ENCODE measurements around the gene P2RX3. TPM values are rescaled to one million over a fixed set of nuclear protein-coding genes. Genes with fewer than 3 reads are reported as not detected.

The P2RX3 gene
- total and polyA plus RNA-seq, 2 of the 8 experiments (the other 6 are each of a cell fraction or from before 2014, with no cell fraction given) = 0.45 to 0.47 TPM

DNA sequence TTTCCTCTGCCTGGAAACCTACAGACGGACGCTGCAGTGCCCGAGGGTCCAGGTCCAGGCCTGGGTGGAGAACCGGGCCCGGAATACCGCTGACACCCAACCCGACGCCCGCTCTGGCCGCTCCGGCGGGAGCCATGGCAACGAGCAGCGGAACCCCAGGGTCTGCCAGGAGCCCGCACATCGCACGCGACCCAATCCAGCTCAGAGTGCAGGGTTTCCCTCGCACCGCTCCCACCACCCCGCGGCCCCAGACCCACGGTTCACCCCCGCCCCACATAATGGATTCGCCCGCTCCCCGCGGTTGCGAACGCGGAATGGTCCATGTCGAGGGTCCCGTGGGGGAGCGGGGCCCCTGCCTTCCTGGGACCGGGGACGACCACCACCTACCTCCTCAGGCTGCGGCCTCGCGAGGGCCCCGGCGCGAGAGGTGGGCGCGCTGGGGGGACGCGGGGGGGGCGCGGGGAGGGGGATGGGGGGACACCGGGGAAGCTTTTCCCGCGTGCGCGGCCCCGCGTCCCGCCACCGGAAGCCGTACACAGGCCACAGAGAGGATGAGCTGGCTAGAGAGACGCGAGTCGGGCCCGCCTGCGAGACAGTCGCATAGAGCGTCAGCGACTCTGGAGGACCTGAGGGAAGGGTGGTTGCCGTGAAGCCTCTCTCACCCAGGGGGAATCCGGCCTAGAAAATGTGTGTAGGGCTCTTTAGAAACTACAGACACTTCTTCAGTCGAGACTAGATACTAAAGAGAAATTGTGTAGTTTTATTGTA, 2.6 kb upstream of the P2RX3 start, which contains the start of gene SSRP1:
SSRP1 (minus strand) TSS at position 550 of the 768 bp plus-strand sequence. CDS start 771 bp downstream, outside the sequence.
- no peak within 1 kb of the TSS for H3K14ac ChIP-seq (ENCODE audit: insufficient read length)
- H2BK20ac ChIP-seq (ENCODE audit: low read length) = no peak within 1 kb of the TSS
- H4K91ac ChIP-seq (replicated peaks; ENCODE audit: insufficient read length, low read length) = no peak within 1 kb of the TSS
- H2BK15ac ChIP-seq (ENCODE audit: low read length) = 0 out of 2 replicates have a peak within 1 kb of the TSS, but pooled peaks have one; percentile 5
- no peak within 1 kb of the TSS for H3K23ac ChIP-seq (ENCODE audit: insufficient read length)
- H3K18ac ChIP-seq (ENCODE audit: extremely low read depth, low read length) = peak within 1 kb of the TSS; percentile 63; the same call in 1 of the 2 replicates
- peak within 1 kb of the TSS; percentile 9; the same call in 1 of the 2 replicates for H3K27ac ChIP-seq (ENCODE audit: low read depth, low read length)
- WGBS, 2 experiments (ENCODE audit: extremely low coverage in 1 of 2, insufficient coverage in 1 of 2, insufficient read length in 1 of 2, insufficient replicate concordance in 2 of 2, low coverage in 1 of 2, low lambda C conversion rate in 2 of 2, missing lambda C conversion rate in 1 of 2) = 2% methylated on average over 43 of the region's 69 CpGs; no CpG with 5 or more reads in 1 of the 2 experiments
- H2BK12ac ChIP-seq (ENCODE audit: low read depth, low read length) = no peak within 1 kb of the TSS
- H3K79me2 ChIP-seq (ENCODE audit: control insufficient read depth in 1 of 2, insufficient read depth in 2 of 2, low read length in 2 of 2) = peaks cover 12 to 29% of the 10 kb centered on the region in 2 experiments
- peak within 1 kb of the TSS; percentile 93 for H2AFZ ChIP-seq (ENCODE audit: low read length)
- peaks cover 29 to 40% (median 34%) of the 10 kb centered on the region in 4 experiments for H3K36me3 ChIP-seq (ENCODE audit: control insufficient read depth in 2 of 4, insufficient read depth in 4 of 4, low read length in 3 of 4)
- ChIA-PET POLR2A (ENCODE audit: partially characterized antibody) (interaction anchor here (1.0 to 45.7 kb wide), 9 partner anchors 10 to 311 kb away, joined by 3 to 1279 read pairs (median 3); partner anchors contain the start of gene TNKS1BP1), CTCF (ENCODE audit: partially characterized antibody) (interaction anchor here (1.0 to 2.2 kb wide), 3 partner anchors 10 to 379 kb away, joined by 3 to 6 read pairs (median 4); partner anchors contain the start of gene TNKS1BP1)
- H3K4me3 ChIP-seq (ENCODE audit: extremely low read depth in 1 of 4, insufficient read depth in 2 of 4, low read depth in 3 of 4, low read length in 4 of 4) = peak within 1 kb of the TSS; percentile 71 to 96 (median 81)
- peak in 1 of 2 experiments; percentile 82 for DNase-seq (ENCODE audit: low read depth in 1 of 2, low spot score in 2 of 2)
- peaks cover 0 to 5% (median 2%) of the 10 kb centered on the region in 4 experiments; a peak in 2 of 7 replicates for H3K27me3 ChIP-seq (replicated peaks in 1 of 4; ENCODE audit: control insufficient read depth in 3 of 4, extremely low read depth in 1 of 4, insufficient read depth in 3 of 4, low read length in 3 of 4)
- peak within 1 kb of the TSS; percentile 66; the same call in 1 of the 2 replicates for H2BK5ac ChIP-seq (ENCODE audit: low read depth, low read length)
- no peak within 1 kb of the TSS for H2BK120ac ChIP-seq (replicated peaks; ENCODE audit: low read depth, low read length)
- H4K5ac ChIP-seq (ENCODE audit: insufficient read length, low read depth, low read length) = peak within 1 kb of the TSS; percentile 33
- peaks cover 4% of the 10 kb centered on the region for H3K23me2 ChIP-seq (ENCODE audit: low read depth, low read length)
- no peak within 1 kb of the TSS for H2AK5ac ChIP-seq (ENCODE audit: low read depth, low read length)
- peaks cover 2 to 7% of the 10 kb centered on the region in 2 experiments for H4K20me1 ChIP-seq (replicated peaks in 1 of 2; ENCODE audit: control insufficient read depth in 1 of 2, insufficient read depth in 2 of 2, low read length in 2 of 2)
- peak within 1 kb of the TSS; percentile 80 to 94 for H3K4me2 ChIP-seq (ENCODE audit: insufficient read depth in 1 of 2, low read depth in 2 of 2, low read length in 2 of 2)
- FAIRE-seq = peak; percentile 32
- no peaks in the 10 kb centered on the region for H3K9me3 ChIP-seq (ENCODE audit: insufficient read depth in 2 of 2, low read depth in 1 of 2, low read length in 1 of 2)
- H3K79me1 ChIP-seq (ENCODE audit: low read depth, low read length) = peaks cover 6% of the 10 kb centered on the region
- peaks cover 5 to 8% (median 6%) of the 10 kb centered on the region in 4 experiments; a peak in 6 of 7 replicates for H3K4me1 ChIP-seq (replicated peaks in 1 of 4; ENCODE audit: control insufficient read depth in 3 of 4, insufficient read depth in 4 of 4, low read length in 3 of 4)
- no peak within 1 kb of the TSS for H3K4ac ChIP-seq (replicated peaks; ENCODE audit: insufficient read length, low read depth, low read length)
- peak within 1 kb of the TSS; percentile 35 for H3K56ac ChIP-seq (replicated peaks; ENCODE audit: insufficient read length, low read depth, low read length)
- H4K8ac ChIP-seq (ENCODE audit: extremely low read depth, insufficient read depth, low read length) = no peak within 1 kb of the TSS; the same call in 1 of the 2 replicates
- peak within 1 kb of the TSS; percentile 66 to 93 (median 69) for H3K9ac ChIP-seq (replicated peaks in 1 of 4; ENCODE audit: extremely low read depth in 1 of 4, low read depth in 3 of 4, low read length in 3 of 4)
- TF ChIP-seq, protein P1, sequence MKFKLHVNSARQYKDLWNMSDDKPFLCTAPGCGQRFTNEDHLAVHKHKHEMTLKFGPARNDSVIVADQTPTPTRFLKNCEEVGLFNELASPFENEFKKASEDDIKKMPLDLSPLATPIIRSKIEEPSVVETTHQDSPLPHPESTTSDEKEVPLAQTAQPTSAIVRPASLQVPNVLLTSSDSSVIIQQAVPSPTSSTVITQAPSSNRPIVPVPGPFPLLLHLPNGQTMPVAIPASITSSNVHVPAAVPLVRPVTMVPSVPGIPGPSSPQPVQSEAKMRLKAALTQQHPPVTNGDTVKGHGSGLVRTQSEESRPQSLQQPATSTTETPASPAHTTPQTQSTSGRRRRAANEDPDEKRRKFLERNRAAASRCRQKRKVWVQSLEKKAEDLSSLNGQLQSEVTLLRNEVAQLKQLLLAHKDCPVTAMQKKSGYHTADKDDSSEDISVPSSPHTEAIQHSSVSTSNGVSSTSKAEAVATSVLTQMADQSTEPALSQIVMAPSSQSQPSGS (IDR thresholded peaks at IDR 0.05; ENCODE audit: low read length) = no peak
- TF ChIP-seq YY1 (IDR thresholded peaks at IDR 0.05; ENCODE audit: low read depth, low read length) (no peak), RNF2 (IDR thresholded peaks at IDR 0.05; ENCODE audit: borderline replicate concordance, low read depth, low read length, missing control alignments, poor library complexity, severe bottlenecking) (no peak), TBP (IDR thresholded peaks at IDR 0.05; ENCODE audit: low read depth, low read length) (peak; percentile 74), RBBP5 (IDR thresholded peaks at IDR 0.05; ENCODE audit: borderline replicate concordance, low read depth, low read length) (peak; percentile 50; the same call in 1 of the 2 replicates), JUND (IDR thresholded peaks at IDR 0.05; ENCODE audit: low read length) (peak; percentile 65)
- TF ChIP-seq, protein P2, sequence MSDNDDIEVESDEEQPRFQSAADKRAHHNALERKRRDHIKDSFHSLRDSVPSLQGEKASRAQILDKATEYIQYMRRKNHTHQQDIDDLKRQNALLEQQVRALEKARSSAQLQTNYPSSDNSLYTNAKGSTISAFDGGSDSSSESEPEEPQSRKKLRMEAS (IDR thresholded peaks at IDR 0.05) = peak; percentile 49; the same call in 1 of the 2 replicates

Data from H1 (cell line).